Endodermal cell (in vitro differentiated cells): ENCODE results near the gene LRRC2. TPM values are rescaled to one million over a fixed set of nuclear protein-coding genes. Genes with fewer than 3 reads are reported as not detected.

Experiments used
- DNase-seq: peaks from one replicate; pipeline ENCODE4 v3.0.0-alpha.2; 2017
- H3K27ac ChIP-seq: 2 replicates; pipeline ENCODE4 v1.5.1; 2013; ENCODE audit warnings: mild to moderate bottlenecking, low read depth, low read length, moderate library complexity
- H3K27me3 ChIP-seq: 2 replicates; pipeline ENCODE4 v1.6.1; 2013; ENCODE audit warnings: mild to moderate bottlenecking, low read length, moderate library complexity; ENCODE audit not compliant: insufficient read depth, control insufficient read depth, poor library complexity, severe bottlenecking
- H3K36me3 ChIP-seq: 2 replicates; pipeline ENCODE4 v1.7.0; 2013; ENCODE audit warnings: mild to moderate bottlenecking, low read length, moderate library complexity; ENCODE audit not compliant: control insufficient read depth, insufficient read depth
- H3K4me1 ChIP-seq: one replicate; pipeline ENCODE4 v1.7.0; 2013; ENCODE audit warnings: low read length; ENCODE audit not compliant: control insufficient read depth, insufficient read depth
- H3K4me3 ChIP-seq: 2 replicates; pipeline ENCODE4 v1.5.1; 2013; ENCODE audit warnings: mild to moderate bottlenecking, low read length, moderate library complexity
- H3K9ac ChIP-seq: 2 replicates; pipeline ENCODE4 v1.6.1; 2013; ENCODE audit warnings: mild to moderate bottlenecking, low read length, moderate library complexity; ENCODE audit not compliant: poor library complexity, severe bottlenecking; ENCODE audit errors: extremely low read depth
- H3K9me3 ChIP-seq: 2 replicates; pipeline ENCODE4 v1.6.1; 2013; ENCODE audit warnings: mild to moderate bottlenecking, low read length, moderate library complexity; ENCODE audit not compliant: control insufficient read depth
- H3K27ac Mint-ChIP-seq: 2 replicates; pipeline ENCODE4 v1.8.0; 2020; ENCODE audit warnings: mixed read lengths
- H3K27me3 Mint-ChIP-seq: 2 replicates; pipeline ENCODE4 v1.8.0; 2021; ENCODE audit warnings: mild to moderate bottlenecking, mixed read lengths; ENCODE audit not compliant: insufficient read depth
- H3K36me3 Mint-ChIP-seq: 2 replicates; pipeline ENCODE4 v1.8.0; 2020; ENCODE audit warnings: low read depth, mixed read lengths
- H3K4me1 Mint-ChIP-seq: 2 replicates; pipeline ENCODE4 v1.8.0; 2020; ENCODE audit warnings: mixed read lengths
- H3K4me3 Mint-ChIP-seq: 2 replicates; pipeline ENCODE4 v1.8.0; 2020; ENCODE audit warnings: mild to moderate bottlenecking, moderate library complexity, mixed read lengths
- H3K9me3 Mint-ChIP-seq: 2 replicates; pipeline ENCODE4 v1.8.0; 2020; ENCODE audit warnings: mild to moderate bottlenecking, mixed read lengths
- WGBS, 2 experiments: methylation state at CpG; one replicate each; pipeline versions ENCODE4 v1.1.5 to v1.1.7; 2013; ENCODE audit warnings: missing lambda C conversion rate in 2 of 2, mixed read lengths in 1 of 2; ENCODE audit not compliant: insufficient coverage in 1 of 2, insufficient read length in 1 of 2; 5-methylcytosine and 5-hydroxymethylcytosine counted together
- total RNA-seq, 2 donors: library from RNA; stranded (reverse); fragmentation: NEBNext Ultra II Directional in 1 of 2; extraction: Animal tissue kit (Norgen Biotek cat#: 25700) in 1 of 2; gene quantifications; 2 replicates in 1 of 2; 3 replicates in 1 of 2; pipeline ENCODE4 v1.2.1, GENCODE V29; 2021
- TF ChIP-seq, protein P1 (sequence below): fragments of 200-600 bp; sonication (generic); conservative IDR thresholded peaks from 2 replicates; pipeline ENCODE4 v1.5.0; 2021; ENCODE audit warnings: antibody characterized with exemption, mild to moderate bottlenecking

LRRC2 gene
- total RNA-seq, 2 donors from 2014 or later = 8.9 to 10.2 TPM

DNA sequence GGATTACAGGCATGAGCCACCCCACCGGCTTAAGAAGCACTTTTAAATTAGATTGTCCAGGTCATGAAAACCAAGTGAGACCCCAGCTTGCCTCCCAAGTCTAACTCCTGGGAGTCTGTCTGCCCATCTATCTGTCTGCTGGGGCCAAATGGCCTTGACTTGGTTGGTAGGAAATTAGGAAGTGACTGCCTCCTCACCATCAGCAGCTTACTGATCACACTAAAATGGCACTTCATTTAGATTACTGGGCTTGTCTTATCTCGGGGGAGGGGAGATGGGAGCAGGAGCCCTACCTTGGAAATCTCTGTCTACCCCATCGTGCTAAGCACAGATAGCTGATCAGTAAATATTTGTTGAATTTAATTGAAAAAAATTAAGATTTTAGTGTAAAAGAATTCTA, 5.6 kb upstream of the LRRC2 start:
- H3K4me1 ChIP-seq = peaks cover 6% of the 10 kb centered on the region
- WGBS, 2 experiments = 53 to 80% methylated on average over 1 to 3 of the region's 3 CpGs
- H3K4me3 Mint-ChIP-seq = no peak overlapping the region
- no peak overlapping the region for H3K4me3 ChIP-seq
- no peaks in the 10 kb centered on the region for H3K27me3 Mint-ChIP-seq
- peaks cover 32% of the 10 kb centered on the region for H3K9me3 ChIP-seq
- TF ChIP-seq, protein P1, sequence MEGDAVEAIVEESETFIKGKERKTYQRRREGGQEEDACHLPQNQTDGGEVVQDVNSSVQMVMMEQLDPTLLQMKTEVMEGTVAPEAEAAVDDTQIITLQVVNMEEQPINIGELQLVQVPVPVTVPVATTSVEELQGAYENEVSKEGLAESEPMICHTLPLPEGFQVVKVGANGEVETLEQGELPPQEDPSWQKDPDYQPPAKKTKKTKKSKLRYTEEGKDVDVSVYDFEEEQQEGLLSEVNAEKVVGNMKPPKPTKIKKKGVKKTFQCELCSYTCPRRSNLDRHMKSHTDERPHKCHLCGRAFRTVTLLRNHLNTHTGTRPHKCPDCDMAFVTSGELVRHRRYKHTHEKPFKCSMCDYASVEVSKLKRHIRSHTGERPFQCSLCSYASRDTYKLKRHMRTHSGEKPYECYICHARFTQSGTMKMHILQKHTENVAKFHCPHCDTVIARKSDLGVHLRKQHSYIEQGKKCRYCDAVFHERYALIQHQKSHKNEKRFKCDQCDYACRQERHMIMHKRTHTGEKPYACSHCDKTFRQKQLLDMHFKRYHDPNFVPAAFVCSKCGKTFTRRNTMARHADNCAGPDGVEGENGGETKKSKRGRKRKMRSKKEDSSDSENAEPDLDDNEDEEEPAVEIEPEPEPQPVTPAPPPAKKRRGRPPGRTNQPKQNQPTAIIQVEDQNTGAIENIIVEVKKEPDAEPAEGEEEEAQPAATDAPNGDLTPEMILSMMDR = no peak
- H3K9me3 Mint-ChIP-seq = peaks cover 20% of the 10 kb centered on the region
- H3K27ac Mint-ChIP-seq = peak overlapping the region; percentile 59
- no peaks in the 10 kb centered on the region for H3K27me3 ChIP-seq
- peaks cover 35% of the 10 kb centered on the region for H3K4me1 Mint-ChIP-seq
- H3K36me3 Mint-ChIP-seq = peaks cover 7% of the 10 kb centered on the region
- DNase-seq = peak; percentile 62
- H3K9ac ChIP-seq = no peak overlapping the region
- H3K36me3 ChIP-seq = no peaks in the 10 kb centered on the region
- H3K27ac ChIP-seq = no peak overlapping the region

DNA sequence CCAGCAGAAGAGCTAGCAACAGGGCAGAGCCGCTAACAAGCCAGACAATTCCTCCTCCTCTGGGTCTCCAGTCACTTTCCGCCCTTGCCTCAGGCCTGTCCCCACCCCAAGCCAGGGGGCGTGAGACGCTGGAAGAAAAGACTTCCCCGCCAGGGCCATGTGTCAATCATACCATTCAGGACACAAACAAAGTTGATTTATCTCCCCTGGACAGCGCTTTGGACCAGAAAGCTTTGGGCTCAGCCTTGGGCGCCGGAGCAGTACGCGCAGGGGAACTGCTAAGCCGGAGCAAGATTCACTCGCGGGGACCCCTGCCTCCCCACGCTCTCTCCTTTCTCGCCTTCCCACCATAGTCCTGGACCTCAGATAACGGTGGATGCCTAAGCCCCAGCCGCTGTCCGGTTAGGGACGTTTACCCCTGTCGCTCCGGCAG, 479 bp downstream of the LRRC2 start:
- Histone ChIP-seq H3K9ac (peak overlapping the region; percentile 49), H3K27ac (no peak overlapping the region), H3K4me1 (peaks cover 9% of the 10 kb centered on the region), H3K36me3 (peaks cover 10% of the 10 kb centered on the region), H3K27me3 (no peaks in the 10 kb centered on the region), H3K9me3 (peaks cover 38% of the 10 kb centered on the region), H3K4me3 (peak overlapping the region; percentile 84)
- DNase-seq = peak; percentile 92
- Mint-ChIP-seq H3K27me3 (no peaks in the 10 kb centered on the region), H3K9me3 (peaks cover 30% of the 10 kb centered on the region), H3K27ac (peak overlapping the region; percentile 93), H3K4me3 (peak overlapping the region; percentile 67), H3K4me1 (peaks cover 36% of the 10 kb centered on the region), H3K36me3 (peaks cover 33% of the 10 kb centered on the region)
- TF ChIP-seq, protein P1 = peak; percentile 46
- WGBS, 2 experiments = 2 to 6% methylated on average over 7 to 21 of the region's 21 CpGs

DNA sequence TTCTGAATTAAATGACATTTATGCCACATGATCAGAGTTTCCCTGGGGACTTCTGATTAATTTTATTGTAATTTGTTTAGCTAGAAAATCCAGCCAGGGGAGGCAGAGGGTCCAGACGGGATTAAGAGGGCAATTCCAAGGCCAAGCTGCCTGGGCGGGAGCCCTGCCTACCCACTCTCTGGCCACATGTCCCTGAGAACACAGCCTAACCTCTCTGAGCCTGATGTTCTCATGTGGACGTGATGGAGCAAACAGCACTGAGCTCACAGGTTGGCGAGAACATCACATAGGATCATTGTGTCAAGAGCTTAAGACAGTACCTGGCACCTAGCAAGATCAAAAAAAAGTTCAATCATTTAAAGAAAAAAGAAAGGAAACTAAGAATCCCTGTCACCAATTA, 1.0 kb downstream of the LRRC2 start:
- peak overlapping the region; percentile 67 for H3K4me3 Mint-ChIP-seq
- H3K36me3 Mint-ChIP-seq = peaks cover 37% of the 10 kb centered on the region
- Histone ChIP-seq H3K27ac (no peak overlapping the region), H3K27me3 (no peaks in the 10 kb centered on the region), H3K36me3 (peaks cover 14% of the 10 kb centered on the region), H3K9me3 (peaks cover 33% of the 10 kb centered on the region), H3K4me3 (peak overlapping the region; percentile 84), H3K9ac (peak overlapping the region; percentile 49), H3K4me1 (peaks cover 9% of the 10 kb centered on the region)
- H3K27me3 Mint-ChIP-seq = no peaks in the 10 kb centered on the region
- H3K4me1 Mint-ChIP-seq = peaks cover 41% of the 10 kb centered on the region
- TF ChIP-seq, protein P1 = no peak
- peak overlapping the region; percentile 93 for H3K27ac Mint-ChIP-seq
- DNase-seq = no peak
- peaks cover 25% of the 10 kb centered on the region for H3K9me3 Mint-ChIP-seq
- WGBS, 2 experiments = 83 to 100% methylated on average over 1 to 4 of the region's 4 CpGs
